HL-60 (cell line): ENCODE measurements around the gene DAGLB.

Source experiments
- DNase-seq, 2 experiments: peaks; one replicate each; pipeline ENCODE4 v3.0.0-alpha.2; 2010 to 2020; ENCODE audit warnings: low read depth in 1 of 2, low spot score in 1 of 2
- H3K27ac ChIP-seq: fragments of 250-450 bp; sonication (Bioruptor Pico); replicated peaks from 2 replicates; pipeline ENCODE4 v1.5.1; 2020; ENCODE audit warnings: mild to moderate bottlenecking, moderate library complexity
- H3K27me3 ChIP-seq: fragments of 250-450 bp; sonication (Bioruptor Pico); 2 replicates; pipeline ENCODE4 v1.5.1; 2021; ENCODE audit warnings: mild to moderate bottlenecking, moderate library complexity; ENCODE audit not compliant: insufficient read depth, poor library complexity, severe bottlenecking
- H3K4me3 ChIP-seq: replicated peaks from 2 replicates; pipeline ENCODE4 v1.5.1; 2011; ENCODE audit warnings: mild to moderate bottlenecking, control low read depth, low read length; ENCODE audit not compliant: insufficient read depth
- CTCF ChIP-seq: IDR thresholded peaks from one replicate; pipeline ENCODE4 v1.5.1; 2011; ENCODE audit warnings: low read length, control low read depth, inconsistent platforms; ENCODE audit not compliant: insufficient read depth
- GABPA ChIP-seq: IDR thresholded peaks from 2 replicates; pipeline ENCODE4 v1.6.1; 2012; ENCODE audit warnings: low read depth
- POLR2AphosphoS5 ChIP-seq: IDR thresholded peaks from 2 replicates; pipeline ENCODE4 v1.6.1; 2012; ENCODE audit warnings: low read depth
- REST ChIP-seq: IDR thresholded peaks from 2 replicates; pipeline ENCODE4 v1.6.1; 2012; ENCODE audit warnings: low read depth; ENCODE audit not compliant: insufficient replicate concordance
- SPI1 ChIP-seq: IDR thresholded peaks from 2 replicates; pipeline ENCODE4 v1.6.1; 2012; ENCODE audit warnings: low read depth, mild to moderate bottlenecking, borderline replicate concordance

DAGLB gene

GRCh38 chr7:6446838-6447580 lies 745 bp downstream of the DAGLB start:
- Histone ChIP-seq H3K27ac (peak overlapping the region; percentile 91), H3K4me3 (peak overlapping the region; percentile 90), H3K27me3 (no peaks in the 10 kb centered on the region)
- DNase-seq, result peak in 1 of 2 experiments; percentile 87
- TF ChIP-seq POLR2AphosphoS5 (peak; percentile 26; the same call in 1 of the 2 replicates), CTCF (no peak), SPI1 (peak; percentile 77; the same call in 1 of the 2 replicates), REST (no peak), GABPA (no peak)

DNA sequence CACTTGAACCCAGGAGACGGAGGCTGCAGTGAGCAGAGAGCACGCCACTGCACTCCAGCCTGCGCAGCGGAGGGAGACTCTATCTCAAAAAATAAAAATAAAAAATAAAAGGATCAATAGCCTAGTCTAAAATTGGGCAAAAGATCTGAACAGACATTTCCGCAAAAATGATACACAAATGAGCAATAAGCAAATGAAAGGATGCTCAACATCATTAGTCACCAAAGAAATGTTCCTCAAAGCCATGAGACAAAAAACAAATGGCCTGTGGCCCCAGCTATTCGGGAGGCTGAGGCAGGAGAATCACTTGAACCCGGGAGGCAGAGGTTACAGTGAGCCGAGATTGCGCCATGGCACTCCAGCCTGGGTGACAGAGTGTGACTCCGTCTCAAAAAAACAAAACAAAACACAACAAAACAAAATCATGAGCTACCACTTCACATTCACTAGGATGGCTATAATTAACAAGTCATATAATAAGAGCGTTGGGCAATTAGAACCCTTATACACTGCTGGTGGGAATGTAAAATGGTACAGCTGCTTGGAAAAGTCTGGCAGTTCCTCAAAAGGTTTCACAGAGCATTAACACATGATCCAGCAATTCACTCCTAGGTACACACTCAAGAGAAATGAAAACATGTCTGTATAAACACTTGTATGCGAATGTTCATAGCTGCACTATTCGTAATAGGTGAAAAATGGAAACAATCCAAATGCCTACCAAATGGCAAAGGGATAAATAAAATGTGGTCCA lies 3.1 kb downstream of the DAGLB start:
- H3K4me3 ChIP-seq, result no peak overlapping the region
- DNase-seq, result no peak
- no peaks in the 10 kb centered on the region for H3K27me3 ChIP-seq
- no peak for TF ChIP-seq POLR2AphosphoS5
- TF ChIP-seq SPI1, result peak; percentile 29; the same call in 1 of the 2 replicates
- H3K27ac ChIP-seq, result no peak overlapping the region

GRCh38 chr7:6443372-6443941 lies 4.3 kb downstream of the DAGLB start:
- H3K27ac ChIP-seq, result no peak overlapping the region
- H3K4me3 ChIP-seq, result no peak overlapping the region
- no peaks in the 10 kb centered on the region for H3K27me3 ChIP-seq
- TF ChIP-seq CTCF (no peak), SPI1 (no peak), REST (no peak), POLR2AphosphoS5 (no peak), GABPA (no peak)
- DNase-seq, result no peak

GRCh38 chr7:6442114-6442513 lies 5.6 kb downstream of the DAGLB start:
- H3K4me3 ChIP-seq, result 0 out of 2 replicates have a peak overlapping the region, but pooled peaks have one; percentile 1
- DNase-seq, result peak in 1 of 2 experiments; percentile 64
- 0 out of 2 replicates have a peak overlapping the region, but pooled peaks have one; percentile 0 for H3K27ac ChIP-seq
- no peaks in the 10 kb centered on the region for H3K27me3 ChIP-seq
- TF ChIP-seq CTCF, result no peak
- TF ChIP-seq GABPA, result no peak
- no peak for TF ChIP-seq SPI1
- no peak for TF ChIP-seq POLR2AphosphoS5
- no peak for TF ChIP-seq REST
